Esophagus muscularis mucosa (tissue), 4 donors: ENCODE data around the gene PLEKHM3.

Experiments
- CTCF ChIP-seq, 3 experiments: fragments of 200-600 bp in 2 of 3; fragments of 450-650 bp in 1 of 3; sonication (generic) in 2 of 3; IDR thresholded peaks; one replicate each; pipeline ENCODE4 v1.5.1; 2017 to 2019; ENCODE audit warnings: antibody characterized with exemption in 3 of 3, mild to moderate bottlenecking in 2 of 3, moderate library complexity in 1 of 3
- EP300 ChIP-seq: sonication (generic); formaldehyde crosslinking; IDR thresholded peaks from one replicate; pipeline ENCODE4 v1.6.1; 2017; ENCODE audit warnings: antibody characterized with exemption
- POLR2A ChIP-seq: fragments of 450-650 bp; IDR thresholded peaks from one replicate; pipeline ENCODE4 v1.6.1; 2017; ENCODE audit warnings: antibody characterized with exemption, moderate library complexity, mild to moderate bottlenecking, low read depth
- POLR2AphosphoS5 ChIP-seq, 2 donors: sonication (generic); formaldehyde crosslinking; IDR thresholded peaks; one replicate each; pipeline ENCODE4 v1.6.1; 2017; ENCODE audit warnings: antibody characterized with exemption in 2 of 2

DNA sequence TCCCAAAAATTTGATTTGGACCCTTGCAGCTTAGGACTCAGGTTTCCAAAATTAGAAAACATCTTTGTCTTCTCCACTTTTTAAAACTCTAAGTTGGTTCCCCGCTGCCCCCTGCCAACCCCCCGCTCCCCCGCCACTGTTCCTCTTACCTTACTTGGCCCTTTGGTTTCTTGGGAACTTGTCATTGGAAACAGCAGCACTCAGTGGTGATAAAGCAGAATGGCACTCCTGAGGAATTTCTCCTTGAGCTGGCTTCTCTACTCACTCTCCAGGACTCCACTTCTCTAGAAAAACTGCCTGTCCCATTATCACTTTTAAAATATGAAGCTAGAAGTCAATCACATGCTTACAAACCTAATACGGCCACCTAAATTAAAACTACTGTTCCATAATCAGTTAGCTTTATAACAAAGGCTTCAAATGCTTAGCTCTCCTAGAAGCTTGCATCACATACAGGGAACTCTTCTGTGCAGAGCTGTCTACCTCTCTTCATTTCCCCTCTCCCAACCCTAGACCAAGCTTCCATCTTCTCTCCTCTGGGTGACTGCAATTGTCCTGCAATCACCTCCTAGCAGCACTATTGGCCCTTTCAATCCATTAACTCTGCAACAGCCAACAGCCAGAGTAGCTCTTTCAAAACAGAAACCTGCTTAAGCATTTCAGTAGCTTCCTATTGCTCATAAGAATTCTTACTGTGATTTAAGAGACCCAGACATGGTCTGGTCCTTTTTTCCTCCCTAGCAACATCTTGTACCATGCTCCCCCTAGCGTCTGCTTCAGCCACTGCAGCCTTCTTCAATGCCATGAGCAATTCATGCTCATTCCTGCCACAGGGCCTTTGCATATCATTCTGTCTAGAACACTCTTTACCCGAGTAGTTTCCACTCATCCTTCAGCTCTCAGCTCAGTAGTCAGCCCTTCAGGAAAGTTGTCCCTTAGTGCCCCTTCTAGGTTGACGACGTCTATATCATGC lies 15.2 kb upstream of the PLEKHM3 start:
- TF ChIP-seq CTCF (IDR thresholded peaks at IDR 0.05) (peak; percentile 61 to 69 (median 62)), POLR2AphosphoS5 (IDR thresholded peaks at IDR 0.05) (no peak), POLR2A (no peak), EP300 (no peak)
